HepG2 (cell line): ENCODE data around the gene MICA. TPM values are rescaled to one million over a fixed set of nuclear protein-coding genes. Genes with fewer than 3 reads are reported as not detected.

ENCODE experiments used
- BORCS8-MEF2B ChIP-seq: sonication (generic); formaldehyde crosslinking; IDR thresholded peaks from 2 replicates; pipeline ENCODE4 v1.8.0; 2022; ENCODE audit warnings: mild to moderate bottlenecking, missing genetic modification reagents
- KAT8 ChIP-seq: IDR thresholded peaks from 2 replicates; pipeline ENCODE4 v1.6.1; 2016; ENCODE audit warnings: missing genetic modification reagents, missing compliant biosample characterization
- KDM1A ChIP-seq: IDR thresholded peaks from 2 replicates; pipeline ENCODE4 v1.6.1; 2016; ENCODE audit warnings: missing compliant biosample characterization
- MAFK ChIP-seq, 2 experiments: IDR thresholded peaks in 1 of 2; conservative IDR thresholded peaks in 1 of 2; 2 replicates each; pipeline ENCODE4 v1.6.1; 2011; ENCODE audit warnings: improper control_type of control experiment in 2 of 2, low read length in 2 of 2
- NFYC ChIP-seq: IDR thresholded peaks from 2 replicates; pipeline ENCODE4 v1.6.1; 2016; ENCODE audit warnings: missing genetic modification reagents, missing compliant biosample characterization
- TCF7L2 ChIP-seq: IDR thresholded peaks from 2 replicates; pipeline ENCODE4 v1.6.1; 2011; ENCODE audit warnings: mild to moderate bottlenecking, low read depth, low read length, moderate library complexity
- U2AF1 ChIP-seq: fragments of 200-400 bp; formaldehyde crosslinking; optimal IDR thresholded peaks from 2 replicates; pipeline ENCODE3; 2017; ENCODE audit warnings: mild to moderate bottlenecking, low read depth, low read length
- ZEB1 ChIP-seq: IDR thresholded peaks from 2 replicates; pipeline ENCODE4 v1.6.1; 2012; ENCODE audit warnings: mild to moderate bottlenecking, low read depth, inconsistent platforms; ENCODE audit not compliant: insufficient replicate concordance
- ZFX ChIP-seq: sonication (generic); formaldehyde crosslinking; IDR thresholded peaks from 2 replicates; pipeline ENCODE4 v1.4.0; 2020; ENCODE audit warnings: mild to moderate bottlenecking, low read depth, missing genetic modification reagents, moderate library complexity
- ZMYM2 ChIP-seq: sonication (generic); formaldehyde crosslinking; IDR thresholded peaks from 2 replicates; pipeline ENCODE4 v1.8.0; 2022; ENCODE audit warnings: mild to moderate bottlenecking, missing genetic modification reagents
- ZNF230 ChIP-seq: sonication (generic); formaldehyde crosslinking; IDR thresholded peaks from 2 replicates; pipeline ENCODE4 v1.4.0; 2020; ENCODE audit warnings: mild to moderate bottlenecking, missing genetic modification reagents
- ZNF460 ChIP-seq: sonication (generic); formaldehyde crosslinking; IDR thresholded peaks from 2 replicates; pipeline ENCODE4 v1.5.1; 2020; ENCODE audit warnings: missing genetic modification reagents, mild to moderate bottlenecking, borderline replicate concordance
- ZSCAN21 ChIP-seq: sonication (generic); formaldehyde crosslinking; IDR thresholded peaks from 2 replicates; pipeline ENCODE4 v1.8.0; 2022; ENCODE audit warnings: mild to moderate bottlenecking, missing genetic modification reagents, moderate library complexity, borderline replicate concordance
- polyA plus RNA-seq, 8 experiments: library from polyadenylated mRNA; depleted of rRNA in 3 of 8; stranded (reverse) in 7 of 8; unstranded in 1 of 8; fragments of >200 nt; fragmentation: Illumina TruSeq in 4 of 8; extraction: Trizol in 4 of 8; gene quantifications; 2 replicates each; pipeline versions ENCODE4 v1.2.1 to v1.2.3, GENCODE V29; 2011 to 2016; ENCODE audit warnings: low read depth in 4 of 8, missing spikeins in 1 of 8, mixed read lengths in 1 of 8; ENCODE audit not compliant: insufficient read depth in 1 of 8
- total RNA-seq, 5 experiments: library from RNA; depleted of rRNA; stranded (reverse); fragments of >200 nt; fragmentation: Illumina TruSeq; extraction: Trizol; gene quantifications; 2 replicates each; pipeline ENCODE4 v1.2.3, GENCODE V29; 2016; ENCODE audit warnings: low read depth in 1 of 5
- TF ChIP-seq, protein P1 (sequence below): sonication (generic); formaldehyde crosslinking; IDR thresholded peaks from 2 replicates; pipeline ENCODE4 v1.5.1; 2020; ENCODE audit warnings: mild to moderate bottlenecking, missing genetic modification reagents, borderline replicate concordance
- TF ChIP-seq, protein P2 (sequence below), 2 experiments: fragments of 450-650 bp in 1 of 2; sonication (generic) in 1 of 2; formaldehyde crosslinking in 1 of 2; IDR thresholded peaks; 2 replicates each; pipeline versions ENCODE4 v1.6.1 to v1.8.0; 2016 to 2022; ENCODE audit warnings: antibody characterized with exemption in 1 of 2, mild to moderate bottlenecking in 1 of 2, missing genetic modification reagents in 1 of 2
- TF ChIP-seq, protein P3 (sequence below): sonication (generic); formaldehyde crosslinking; IDR thresholded peaks from 2 replicates; pipeline ENCODE4 v1.5.1; 2020; ENCODE audit warnings: missing genetic modification reagents, mild to moderate bottlenecking, borderline replicate concordance
- TF ChIP-seq, protein P4 (sequence below): sonication (generic); formaldehyde crosslinking; IDR thresholded peaks from 2 replicates; pipeline ENCODE4 v1.8.1; 2023; ENCODE audit warnings: missing genetic modification reagents, mild to moderate bottlenecking, borderline replicate concordance

The MICA gene
- total and polyA plus RNA-seq, 2 of the 13 experiments (the other 11 are each of a cell fraction or from before 2014, with no cell fraction given), result 21.6 to 38.1 TPM

DNA sequence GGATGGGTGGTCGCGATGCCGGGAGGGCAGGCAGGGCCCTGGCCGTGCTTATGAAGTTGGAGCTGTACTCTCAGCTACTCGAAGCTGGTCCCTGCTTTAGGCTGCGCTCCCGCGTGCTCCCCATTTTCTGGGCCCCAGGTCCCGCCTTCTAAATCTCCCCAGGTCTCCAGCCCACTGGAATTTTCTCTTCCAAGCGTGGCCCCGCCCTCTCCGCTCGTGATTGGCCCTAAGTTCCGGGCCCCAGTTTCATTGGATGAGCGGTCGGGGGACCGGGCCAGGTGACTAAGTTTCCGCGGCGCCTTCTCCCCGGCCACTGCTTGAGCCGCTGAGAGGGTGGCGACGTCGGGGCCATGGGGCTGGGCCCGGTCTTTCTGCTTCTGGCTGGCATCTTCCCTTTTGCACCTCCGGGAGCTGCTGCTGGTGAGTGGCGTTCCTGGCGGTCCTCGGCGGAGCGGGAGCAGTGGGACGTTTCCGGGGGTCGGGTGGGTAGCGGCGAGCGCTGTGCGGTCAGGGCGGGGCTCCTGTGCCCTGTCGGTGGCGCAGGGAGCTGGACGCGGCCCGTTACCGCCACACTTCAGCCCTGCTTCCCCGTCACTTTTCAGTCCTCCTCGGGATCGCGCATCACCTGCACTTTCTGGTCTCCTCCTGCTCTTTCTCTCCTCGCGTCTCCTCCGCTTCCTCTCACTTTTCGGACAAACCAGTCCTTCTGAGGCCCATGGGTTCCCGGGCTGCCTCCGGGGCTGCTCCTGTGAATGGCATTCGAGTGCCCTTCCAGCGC, at the start of gene MICA (continued):
- TF ChIP-seq, protein P1, sequence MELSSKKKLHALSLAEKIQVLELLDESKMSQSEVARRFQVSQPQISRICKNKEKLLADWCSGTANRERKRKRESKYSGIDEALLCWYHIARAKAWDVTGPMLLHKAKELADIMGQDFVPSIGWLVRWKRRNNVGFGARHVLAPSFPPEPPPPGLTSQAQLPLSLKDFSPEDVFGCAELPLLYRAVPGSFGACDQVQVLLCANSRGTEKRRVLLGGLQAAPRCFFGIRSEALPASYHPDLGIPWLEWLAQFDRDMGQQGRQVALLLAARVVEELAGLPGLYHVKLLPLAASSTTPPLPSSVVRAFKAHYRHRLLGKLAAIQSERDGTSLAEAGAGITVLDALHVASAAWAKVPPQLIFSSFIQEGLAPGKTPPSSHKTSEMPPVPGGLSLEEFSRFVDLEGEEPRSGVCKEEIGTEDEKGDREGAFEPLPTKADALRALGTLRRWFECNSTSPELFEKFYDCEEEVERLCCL (CRISPR knock-in tag), result peak; percentile 92
- TF ChIP-seq TCF7L2, result no peak
- peak; percentile 86 for TF ChIP-seq ZFX (CRISPR knock-in tag)
- TF ChIP-seq, protein P2, sequence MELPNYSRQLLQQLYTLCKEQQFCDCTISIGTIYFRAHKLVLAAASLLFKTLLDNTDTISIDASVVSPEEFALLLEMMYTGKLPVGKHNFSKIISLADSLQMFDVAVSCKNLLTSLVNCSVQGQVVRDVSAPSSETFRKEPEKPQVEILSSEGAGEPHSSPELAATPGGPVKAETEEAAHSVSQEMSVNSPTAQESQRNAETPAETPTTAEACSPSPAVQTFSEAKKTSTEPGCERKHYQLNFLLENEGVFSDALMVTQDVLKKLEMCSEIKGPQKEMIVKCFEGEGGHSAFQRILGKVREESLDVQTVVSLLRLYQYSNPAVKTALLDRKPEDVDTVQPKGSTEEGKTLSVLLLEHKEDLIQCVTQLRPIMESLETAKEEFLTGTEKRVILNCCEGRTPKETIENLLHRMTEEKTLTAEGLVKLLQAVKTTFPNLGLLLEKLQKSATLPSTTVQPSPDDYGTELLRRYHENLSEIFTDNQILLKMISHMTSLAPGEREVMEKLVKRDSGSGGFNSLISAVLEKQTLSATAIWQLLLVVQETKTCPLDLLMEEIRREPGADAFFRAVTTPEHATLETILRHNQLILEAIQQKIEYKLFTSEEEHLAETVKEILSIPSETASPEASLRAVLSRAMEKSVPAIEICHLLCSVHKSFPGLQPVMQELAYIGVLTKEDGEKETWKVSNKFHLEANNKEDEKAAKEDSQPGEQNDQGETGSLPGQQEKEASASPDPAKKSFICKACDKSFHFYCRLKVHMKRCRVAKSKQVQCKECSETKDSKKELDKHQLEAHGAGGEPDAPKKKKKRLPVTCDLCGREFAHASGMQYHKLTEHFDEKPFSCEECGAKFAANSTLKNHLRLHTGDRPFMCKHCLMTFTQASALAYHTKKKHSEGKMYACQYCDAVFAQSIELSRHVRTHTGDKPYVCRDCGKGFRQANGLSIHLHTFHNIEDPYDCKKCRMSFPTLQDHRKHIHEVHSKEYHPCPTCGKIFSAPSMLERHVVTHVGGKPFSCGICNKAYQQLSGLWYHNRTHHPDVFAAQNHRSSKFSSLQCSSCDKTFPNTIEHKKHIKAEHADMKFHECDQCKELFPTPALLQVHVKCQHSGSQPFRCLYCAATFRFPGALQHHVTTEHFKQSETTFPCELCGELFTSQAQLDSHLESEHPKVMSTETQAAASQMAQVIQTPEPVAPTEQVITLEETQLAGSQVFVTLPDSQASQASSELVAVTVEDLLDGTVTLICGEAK (IDR thresholded peaks at IDR 0.05), result no peak
- TF ChIP-seq, protein P2 (CRISPR knock-in tag; IDR thresholded peaks at IDR 0.05), result no peak; the same call in 1 of the 2 replicates
- no peak for TF ChIP-seq KDM1A (CRISPR knock-in tag)
- TF ChIP-seq, protein P3, sequence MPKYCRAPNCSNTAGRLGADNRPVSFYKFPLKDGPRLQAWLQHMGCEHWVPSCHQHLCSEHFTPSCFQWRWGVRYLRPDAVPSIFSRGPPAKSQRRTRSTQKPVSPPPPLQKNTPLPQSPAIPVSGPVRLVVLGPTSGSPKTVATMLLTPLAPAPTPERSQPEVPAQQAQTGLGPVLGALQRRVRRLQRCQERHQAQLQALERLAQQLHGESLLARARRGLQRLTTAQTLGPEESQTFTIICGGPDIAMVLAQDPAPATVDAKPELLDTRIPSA (CRISPR knock-in tag), result 0 out of 2 replicates have a peak, but pooled peaks have one; percentile 62
- peak; percentile 70; the same call in 1 of the 2 replicates for TF ChIP-seq KAT8 (CRISPR knock-in tag)
- no peak for TF ChIP-seq ZMYM2 (CRISPR knock-in tag)
- TF ChIP-seq, protein P4, sequence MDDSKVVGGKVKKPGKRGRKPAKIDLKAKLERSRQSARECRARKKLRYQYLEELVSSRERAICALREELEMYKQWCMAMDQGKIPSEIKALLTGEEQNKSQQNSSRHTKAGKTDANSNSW, result peak; percentile 16; the same call in 1 of the 2 replicates
- no peak for TF ChIP-seq MAFK (conservative IDR thresholded peaks at IDR 0.05 in 1 of 2, IDR thresholded peaks at IDR 0.05 in 1 of 2; ENCODE audit: low read length in 2 of 2)
- peak; percentile 91 for TF ChIP-seq NFYC (CRISPR knock-in tag)
- TF ChIP-seq BORCS8-MEF2B (CRISPR knock-in tag), result no peak; the same call in none of the 2 replicates
- no peak for TF ChIP-seq ZNF460 (CRISPR knock-in tag)
- peak; percentile 66; the same call in 1 of the 2 replicates for TF ChIP-seq ZSCAN21 (CRISPR knock-in tag)
- TF ChIP-seq ZNF230, result peak; percentile 93
- TF ChIP-seq U2AF1, result no peak
- TF ChIP-seq ZEB1, result no peak
